Measurements from ENCODE around the gene PRSS57. TPM values are rescaled to one million over a fixed set of nuclear protein-coding genes. Genes with fewer than 3 reads are reported as not detected.

PRSS57 gene
- total RNA-seq, 4 donors from 2014 or later = not detected

DNA sequence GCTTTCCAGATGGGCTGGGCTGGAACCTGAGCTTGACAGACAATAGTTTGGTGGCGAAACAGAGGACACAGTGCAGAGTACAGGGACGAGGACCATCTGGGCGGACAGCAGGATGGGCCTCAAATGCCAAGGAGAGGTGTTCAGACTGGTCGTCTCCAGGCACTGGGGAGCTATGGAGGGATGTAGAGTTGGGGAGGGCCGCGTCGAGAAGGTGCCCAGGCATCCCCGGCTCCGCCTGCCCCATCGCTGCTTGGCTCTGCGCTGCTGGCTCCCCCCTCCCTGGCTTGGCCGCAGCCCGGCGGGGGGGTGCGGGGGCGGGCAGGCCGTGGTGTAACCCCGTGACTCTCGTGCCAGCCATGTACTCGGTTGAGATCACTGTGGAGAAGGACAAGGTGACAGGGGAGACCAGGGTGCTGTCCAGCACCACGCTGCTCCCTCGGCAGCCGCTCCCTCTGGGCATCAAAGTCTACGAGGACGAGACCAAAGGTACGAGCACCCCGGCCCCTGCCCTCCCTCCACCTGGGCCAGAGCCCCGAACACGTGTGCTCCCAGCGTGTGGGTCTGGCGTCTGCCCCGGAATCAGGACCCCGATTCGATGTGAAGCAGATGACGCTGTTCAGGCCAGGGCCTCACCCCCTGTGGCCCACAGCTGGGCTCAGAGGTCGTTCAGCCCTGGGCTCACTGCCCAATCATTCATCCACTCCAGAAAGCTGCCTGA is 44.9 kb upstream of the PRSS57 start:
- DNase-seq = no peak
- 90 to 91% methylated on average over 19 to 31 of the region's 36 CpGs for WGBS, 2 donors
- Histone ChIP-seq H3K27me3 (no peaks in the 10 kb centered on the region), H3K4me1 (peaks cover 3 to 4% of the 10 kb centered on the region in 2 donors), H3K36me3 (no peaks in the 10 kb centered on the region), H3K9me3 (no peaks in the 10 kb centered on the region), H3K4me3 (replicated peaks in 1 of 3) (no peak overlapping the region), H3K27ac (no peak overlapping the region)
- no peak for TF ChIP-seq POLR2A (IDR thresholded peaks at IDR 0.05)
- TF ChIP-seq, protein P1, sequence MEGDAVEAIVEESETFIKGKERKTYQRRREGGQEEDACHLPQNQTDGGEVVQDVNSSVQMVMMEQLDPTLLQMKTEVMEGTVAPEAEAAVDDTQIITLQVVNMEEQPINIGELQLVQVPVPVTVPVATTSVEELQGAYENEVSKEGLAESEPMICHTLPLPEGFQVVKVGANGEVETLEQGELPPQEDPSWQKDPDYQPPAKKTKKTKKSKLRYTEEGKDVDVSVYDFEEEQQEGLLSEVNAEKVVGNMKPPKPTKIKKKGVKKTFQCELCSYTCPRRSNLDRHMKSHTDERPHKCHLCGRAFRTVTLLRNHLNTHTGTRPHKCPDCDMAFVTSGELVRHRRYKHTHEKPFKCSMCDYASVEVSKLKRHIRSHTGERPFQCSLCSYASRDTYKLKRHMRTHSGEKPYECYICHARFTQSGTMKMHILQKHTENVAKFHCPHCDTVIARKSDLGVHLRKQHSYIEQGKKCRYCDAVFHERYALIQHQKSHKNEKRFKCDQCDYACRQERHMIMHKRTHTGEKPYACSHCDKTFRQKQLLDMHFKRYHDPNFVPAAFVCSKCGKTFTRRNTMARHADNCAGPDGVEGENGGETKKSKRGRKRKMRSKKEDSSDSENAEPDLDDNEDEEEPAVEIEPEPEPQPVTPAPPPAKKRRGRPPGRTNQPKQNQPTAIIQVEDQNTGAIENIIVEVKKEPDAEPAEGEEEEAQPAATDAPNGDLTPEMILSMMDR (IDR thresholded peaks at IDR 0.05) = no peak
- intact Hi-C loops (cut with DNase I) = no loop called here

DNA sequence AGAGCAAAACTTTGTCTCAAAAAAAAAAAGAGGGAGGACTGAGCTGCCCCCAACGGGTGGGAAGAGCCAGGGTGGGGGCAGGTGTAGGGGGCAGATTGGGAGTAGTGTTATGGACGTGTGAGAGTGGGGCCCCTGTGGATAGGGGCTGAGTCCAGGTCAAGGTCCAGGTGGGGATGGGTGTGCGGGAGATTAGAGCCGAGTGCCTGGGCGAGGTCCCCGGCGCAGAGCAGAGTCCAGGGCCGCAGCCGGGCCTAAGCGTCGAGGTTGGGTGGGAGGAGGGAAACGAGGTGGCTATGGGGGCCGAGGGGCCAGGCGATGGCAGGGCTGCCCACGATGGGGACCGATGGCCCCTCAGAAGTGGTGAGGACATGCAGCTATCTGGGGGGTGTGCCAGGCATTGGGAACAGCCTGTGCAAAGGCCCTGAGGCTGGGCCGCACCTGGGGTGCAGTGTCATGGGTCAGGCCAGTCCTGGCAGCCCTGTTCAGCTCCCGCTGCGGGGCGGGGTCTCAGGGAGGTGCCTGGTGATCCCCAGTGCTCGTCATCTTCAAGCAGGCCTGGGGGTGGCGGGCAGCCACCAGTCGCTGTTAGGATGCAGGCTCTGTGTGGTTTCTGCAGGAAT is 43.4 kb upstream of the PRSS57 start:
- 88 to 90% methylated on average over 19 to 21 of the region's 23 CpGs for WGBS, 2 donors
- no peaks in the 10 kb centered on the region for H3K9me3 ChIP-seq
- TF ChIP-seq, protein P1 (IDR thresholded peaks at IDR 0.05) = no peak
- no peak for TF ChIP-seq POLR2A (IDR thresholded peaks at IDR 0.05)
- no peak for DNase-seq
- no peaks in the 10 kb centered on the region for H3K27me3 ChIP-seq
- H3K4me1 ChIP-seq = peaks cover 3 to 4% of the 10 kb centered on the region in 2 donors
- intact Hi-C loops (cut with DNase I) = no loop called here
- no peak overlapping the region for H3K27ac ChIP-seq
- no peaks in the 10 kb centered on the region for H3K36me3 ChIP-seq
- no peak overlapping the region for H3K4me3 ChIP-seq (replicated peaks in 1 of 3)

DNA sequence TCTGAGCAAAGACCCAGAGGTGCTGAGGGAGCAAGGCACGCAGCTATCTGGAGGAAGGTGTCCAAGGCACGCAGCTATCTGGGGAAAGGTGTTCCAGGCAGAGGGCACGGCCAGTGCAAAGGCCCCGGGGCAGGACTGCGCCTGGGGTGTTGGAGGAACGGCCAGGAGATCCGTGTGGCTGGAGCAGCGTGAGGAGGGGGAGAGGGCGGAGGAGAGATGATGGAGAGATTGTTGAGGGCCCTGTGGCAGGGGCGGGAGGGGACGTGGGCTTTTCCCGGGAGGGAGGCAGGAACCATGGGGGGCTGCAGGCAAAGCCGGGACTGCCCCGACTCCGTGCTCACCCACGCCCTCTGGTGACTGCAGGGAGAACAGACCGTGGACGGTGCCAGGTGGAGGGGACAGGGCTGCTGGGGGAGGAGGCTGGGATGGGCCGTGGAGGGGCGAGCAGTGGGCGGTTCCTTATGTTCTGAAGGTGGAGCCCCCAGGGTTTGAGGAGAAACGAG is 42.4 kb upstream of the PRSS57 start:
- intact Hi-C loops (cut with DNase I) = no loop called here
- WGBS, 2 donors = 38 to 48% methylated on average over 17 to 22 of the region's 22 CpGs
- DNase-seq = peak in 1 of 2 donors; percentile 32
- H3K9me3 ChIP-seq = no peaks in the 10 kb centered on the region
- no peaks in the 10 kb centered on the region for H3K27me3 ChIP-seq
- no peak overlapping the region for H3K27ac ChIP-seq
- TF ChIP-seq POLR2A (IDR thresholded peaks at IDR 0.05) = no peak
- TF ChIP-seq, protein P1 (IDR thresholded peaks at IDR 0.05) = peak in 5 of 6 experiments; percentile 23 to 55 (median 35)
- no peak overlapping the region for H3K4me3 ChIP-seq (replicated peaks in 1 of 3)
- no peaks in the 10 kb centered on the region for H3K36me3 ChIP-seq
- no peaks in the 10 kb centered on the region for H3K4me1 ChIP-seq

DNA sequence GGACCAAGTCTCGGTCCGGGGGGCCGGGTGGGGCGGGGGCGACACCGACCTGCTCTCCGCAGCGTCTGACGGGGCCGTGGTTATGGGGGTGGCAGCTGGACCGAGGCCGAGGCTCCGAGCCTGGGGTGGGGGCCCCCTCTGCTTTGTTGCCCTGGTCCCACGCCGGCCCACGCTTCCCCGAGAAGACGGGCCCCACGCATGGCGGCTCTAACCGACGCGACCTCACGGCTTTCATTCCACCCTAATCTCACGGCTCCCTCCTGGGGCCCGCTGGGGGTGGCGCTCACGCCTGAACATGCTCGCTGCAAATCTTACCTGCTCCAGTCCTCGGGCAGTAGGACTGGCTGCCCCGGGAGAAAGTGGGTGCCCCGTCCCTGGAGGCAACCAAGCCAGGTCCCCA is 40.9 kb upstream of the PRSS57 start:
- H3K9me3 ChIP-seq = no peaks in the 10 kb centered on the region
- H3K4me3 ChIP-seq (replicated peaks in 1 of 3) = no peak overlapping the region
- no peaks in the 10 kb centered on the region for H3K36me3 ChIP-seq
- WGBS, 2 donors = 83 to 95% methylated on average over 8 to 21 of the region's 32 CpGs
- H3K27ac ChIP-seq = no peak overlapping the region
- DNase-seq = no peak
- intact Hi-C loops (cut with DNase I) = no loop called here
- H3K4me1 ChIP-seq = no peaks in the 10 kb centered on the region
- TF ChIP-seq POLR2A (IDR thresholded peaks at IDR 0.05) = no peak
- TF ChIP-seq, protein P1 (IDR thresholded peaks at IDR 0.05) = no peak
- no peaks in the 10 kb centered on the region for H3K27me3 ChIP-seq

DNA sequence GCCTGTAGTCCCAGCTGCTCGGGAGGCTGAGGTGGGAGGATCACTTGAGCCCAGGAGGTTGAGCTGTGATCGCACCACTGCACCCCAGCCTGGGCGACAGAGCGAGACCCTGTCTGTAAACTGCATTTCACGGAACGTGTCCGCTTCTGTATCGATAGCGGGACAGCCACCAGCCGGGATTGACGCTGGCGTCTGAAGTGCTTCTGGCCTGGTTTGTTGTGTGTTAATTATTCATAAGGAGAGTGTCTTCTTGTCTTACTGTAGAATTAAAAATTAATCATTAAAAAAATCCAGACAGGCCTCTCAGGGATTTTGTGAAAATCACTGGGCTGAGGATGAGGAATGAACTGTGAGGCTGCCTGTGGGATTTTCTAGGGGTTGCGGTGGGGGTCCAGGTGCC is 39.5 kb upstream of the PRSS57 start:
- TF ChIP-seq, protein P1 (IDR thresholded peaks at IDR 0.05) = no peak
- TF ChIP-seq POLR2A (IDR thresholded peaks at IDR 0.05) = no peak
- intact Hi-C loops (cut with DNase I) = loop anchor here (2.0 kb wide), 1 partner anchor 70 kb away; no protein-coding TSS in a partner anchor
- H3K27ac ChIP-seq = no peak overlapping the region
- no peaks in the 10 kb centered on the region for H3K9me3 ChIP-seq
- no peaks in the 10 kb centered on the region for H3K4me1 ChIP-seq
- no peaks in the 10 kb centered on the region for H3K36me3 ChIP-seq
- WGBS, 2 donors = 85 to 90% methylated on average over 13 of the region's 13 CpGs
- H3K4me3 ChIP-seq (replicated peaks in 1 of 3) = no peak overlapping the region
- no peaks in the 10 kb centered on the region for H3K27me3 ChIP-seq
- no peak for DNase-seq
